Esophagus muscularis mucosa (tissue), 3 donors: ENCODE data around the gene TBCEL.

Experiments used
- POLR2A ChIP-seq: fragments of 450-650 bp; IDR thresholded peaks from one replicate; pipeline ENCODE4 v1.6.1; 2017; ENCODE audit warnings: antibody characterized with exemption, moderate library complexity, mild to moderate bottlenecking, low read depth
- TF ChIP-seq, protein P1 (sequence below), 3 experiments: fragments of 200-600 bp in 2 of 3; fragments of 450-650 bp in 1 of 3; sonication (generic) in 2 of 3; IDR thresholded peaks; one replicate each; pipeline ENCODE4 v1.5.1; 2017 to 2019; ENCODE audit warnings: antibody characterized with exemption in 3 of 3, mild to moderate bottlenecking in 2 of 3, moderate library complexity in 1 of 3

DNA sequence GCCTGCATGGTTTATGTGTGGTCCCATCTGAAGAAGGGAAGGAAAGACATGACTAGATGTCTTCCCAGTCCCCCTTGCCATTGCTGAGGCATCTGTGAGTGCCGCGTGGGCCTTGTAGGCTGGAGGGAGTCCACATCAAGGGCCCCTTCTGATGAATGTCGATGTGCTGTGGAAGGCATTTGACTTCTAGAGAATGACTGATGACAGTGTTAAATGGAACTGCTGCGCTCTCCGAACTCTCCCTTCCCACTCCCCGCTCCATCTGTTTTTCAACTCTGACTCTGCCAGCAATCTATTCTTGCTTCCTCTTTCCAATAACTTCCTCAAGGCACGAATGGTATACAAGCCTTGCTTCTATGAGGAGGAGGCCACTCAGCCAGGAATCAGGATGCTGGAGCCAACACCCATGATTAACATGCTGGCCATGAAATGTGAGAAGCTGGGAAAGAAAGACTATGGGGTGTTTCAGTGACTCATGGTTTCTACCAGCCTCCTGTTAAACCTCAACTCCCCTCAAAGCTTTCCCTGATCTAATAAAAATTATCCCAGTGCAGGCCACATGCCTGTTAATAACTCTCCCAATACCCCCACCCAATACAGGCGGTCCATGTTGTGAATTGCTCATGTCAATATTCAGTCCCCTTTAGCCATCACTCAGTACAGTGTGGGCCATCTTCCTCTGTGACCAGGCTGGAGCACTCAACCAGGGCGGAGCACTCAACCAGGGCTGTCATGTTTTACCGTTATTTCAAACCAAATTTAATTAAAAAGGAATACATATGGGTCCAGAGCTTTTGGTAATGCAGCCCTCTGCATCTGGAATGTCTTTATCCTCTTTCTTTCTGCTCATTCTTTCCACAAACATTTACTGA, 46.4 kb upstream of the TBCEL start:
- TF ChIP-seq, protein P1, sequence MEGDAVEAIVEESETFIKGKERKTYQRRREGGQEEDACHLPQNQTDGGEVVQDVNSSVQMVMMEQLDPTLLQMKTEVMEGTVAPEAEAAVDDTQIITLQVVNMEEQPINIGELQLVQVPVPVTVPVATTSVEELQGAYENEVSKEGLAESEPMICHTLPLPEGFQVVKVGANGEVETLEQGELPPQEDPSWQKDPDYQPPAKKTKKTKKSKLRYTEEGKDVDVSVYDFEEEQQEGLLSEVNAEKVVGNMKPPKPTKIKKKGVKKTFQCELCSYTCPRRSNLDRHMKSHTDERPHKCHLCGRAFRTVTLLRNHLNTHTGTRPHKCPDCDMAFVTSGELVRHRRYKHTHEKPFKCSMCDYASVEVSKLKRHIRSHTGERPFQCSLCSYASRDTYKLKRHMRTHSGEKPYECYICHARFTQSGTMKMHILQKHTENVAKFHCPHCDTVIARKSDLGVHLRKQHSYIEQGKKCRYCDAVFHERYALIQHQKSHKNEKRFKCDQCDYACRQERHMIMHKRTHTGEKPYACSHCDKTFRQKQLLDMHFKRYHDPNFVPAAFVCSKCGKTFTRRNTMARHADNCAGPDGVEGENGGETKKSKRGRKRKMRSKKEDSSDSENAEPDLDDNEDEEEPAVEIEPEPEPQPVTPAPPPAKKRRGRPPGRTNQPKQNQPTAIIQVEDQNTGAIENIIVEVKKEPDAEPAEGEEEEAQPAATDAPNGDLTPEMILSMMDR (IDR thresholded peaks at IDR 0.05) = no peak
- no peak for TF ChIP-seq POLR2A
